ENCODE results near the gene CHIC2. TPM values are rescaled to one million over a fixed set of nuclear protein-coding genes. Genes with fewer than 3 reads are reported as not detected.

CHIC2 gene
- total RNA-seq, 1 donor from 2014 or later = 23.6 TPM

Other genes starting within 250 kb of the CHIC2 start
- not detected for gene GSX2, start 35.6 kb upstream of the CHIC2 start, total RNA-seq
- gene PDGFRA, start 164.7 kb upstream of the CHIC2 start, total RNA-seq = 51.5 TPM